Right lung (tissue), 5 donors: ENCODE data around the gene STRAP. TPM values are rescaled to one million over a fixed set of nuclear protein-coding genes. Genes with fewer than 3 reads are reported as not detected.
"Not testable (repeated sequence)": the region's sequence is repeated elsewhere in the genome, so short reads cannot be mapped to it uniquely, and the experiment has no call there.

Experiments
- DNase-seq, 2 donors: peaks; one replicate each; pipeline ENCODE4 v3.0.0-alpha.2; 2013
- polyA plus RNA-seq, 5 donors: library from polyadenylated mRNA; unstranded; fragments of 120-200 nt; gene quantifications; one replicate each; pipeline versions ENCODE4 v1.2.1 to v1.2.3, GENCODE V29; 2013; ENCODE audit warnings: inconsistent platforms in 1 of 5, low replicate concordance in 1 of 5; ENCODE audit not compliant: insufficient read length in 5 of 5, insufficient read depth in 1 of 5

Gene STRAP
- polyA plus RNA-seq, 5 donors: 125 to 146 (median 131) TPM

DNA sequence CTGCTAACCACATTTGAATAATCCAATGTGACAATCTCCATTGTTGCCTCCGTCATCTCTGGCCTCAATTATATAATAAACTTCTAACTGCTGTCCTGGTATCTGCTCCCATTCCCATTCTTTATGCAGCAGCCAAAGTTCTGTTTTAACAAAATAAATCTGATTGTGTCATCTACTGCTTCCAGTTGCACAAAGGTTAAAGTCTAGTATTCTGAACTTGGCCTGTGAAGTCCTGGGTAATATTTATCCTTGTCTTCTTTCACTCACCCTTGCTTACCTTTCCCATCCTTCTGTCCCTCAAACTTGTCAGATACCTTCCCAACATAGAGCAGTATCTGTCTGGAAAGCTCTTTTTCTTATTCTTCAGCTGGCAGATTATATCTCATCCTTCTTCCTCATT, 19.3 kb upstream of the STRAP start:
- no peak for DNase-seq

DNA sequence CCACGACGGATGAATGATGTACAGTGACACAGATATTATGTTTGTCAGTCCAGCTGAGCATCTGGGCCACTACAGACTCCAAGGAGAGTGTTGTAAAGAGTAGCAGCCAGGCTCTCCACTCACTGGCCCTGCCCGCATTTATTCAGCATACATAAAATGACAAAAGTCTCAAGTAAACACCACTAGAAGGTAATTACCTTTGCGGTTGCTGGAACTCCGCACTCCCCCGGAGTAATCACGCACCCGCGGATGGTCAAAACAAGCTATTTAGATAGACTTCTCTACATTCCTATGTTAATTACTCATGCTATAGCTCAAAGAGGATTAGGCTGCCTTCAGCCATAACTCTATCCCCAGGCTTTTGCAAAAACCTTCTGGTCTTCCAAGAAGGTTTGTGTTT, 18.8 kb upstream of the STRAP start:
- no peak for DNase-seq

DNA sequence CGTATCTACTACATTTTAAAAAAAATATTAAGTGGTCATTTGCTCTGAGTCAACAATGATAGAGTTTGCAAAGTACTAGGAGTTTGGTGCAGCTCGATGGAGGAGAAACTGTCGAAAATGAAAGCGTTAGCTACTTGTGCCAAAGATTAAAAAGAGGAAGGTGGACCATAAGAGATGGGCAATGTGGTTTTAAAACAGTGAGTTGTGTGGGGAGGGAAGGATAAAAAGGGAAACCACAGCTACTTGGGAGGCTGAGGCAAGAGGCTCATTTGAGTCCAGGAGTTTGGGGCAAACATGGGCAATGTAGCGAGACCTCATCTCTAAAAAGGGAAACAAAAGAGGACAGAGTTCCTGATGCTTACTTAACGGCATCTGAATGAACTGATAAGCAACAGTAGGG, 18.2 kb upstream of the STRAP start:
- no peak for DNase-seq

DNA sequence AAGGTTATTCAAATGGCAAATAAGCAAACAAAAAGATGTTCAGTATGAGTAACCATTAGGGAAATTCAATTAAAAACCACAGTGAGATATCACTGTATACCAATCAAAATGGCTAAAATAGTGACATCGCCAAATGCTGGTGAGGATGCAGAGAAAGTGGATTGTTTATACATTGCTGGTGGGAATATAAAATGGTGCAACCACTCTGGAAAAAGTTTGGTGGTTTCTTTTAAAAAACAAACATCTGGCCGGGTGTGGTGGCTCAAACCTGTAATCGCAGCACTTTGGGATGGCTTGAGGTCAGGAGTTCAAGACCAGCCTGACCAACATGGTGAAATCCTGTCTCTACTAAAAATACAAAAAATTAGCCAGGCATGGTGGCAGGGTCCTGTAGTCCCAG, 14.0 kb upstream of the STRAP start:
- DNase-seq: no peak

DNA sequence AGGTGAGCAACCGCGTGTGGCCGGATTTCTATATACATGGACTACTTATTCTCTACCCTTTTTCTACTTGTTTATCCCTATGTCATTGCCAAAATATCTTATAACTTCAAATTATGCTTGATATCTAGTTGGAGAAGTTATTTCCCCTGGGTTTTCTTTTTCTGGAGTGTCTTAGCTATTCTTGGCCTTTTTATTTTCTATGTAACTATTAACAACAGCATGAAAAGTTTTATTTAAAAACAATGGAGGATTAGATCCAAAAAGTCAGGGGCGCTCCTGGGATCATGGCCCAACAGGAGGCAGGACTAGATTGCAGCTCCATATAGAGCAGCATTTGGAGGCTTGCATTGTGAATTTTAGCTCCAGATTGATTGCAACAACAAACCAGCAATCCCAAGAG, 8.6 kb upstream of the STRAP start:
- no peak for DNase-seq

DNA sequence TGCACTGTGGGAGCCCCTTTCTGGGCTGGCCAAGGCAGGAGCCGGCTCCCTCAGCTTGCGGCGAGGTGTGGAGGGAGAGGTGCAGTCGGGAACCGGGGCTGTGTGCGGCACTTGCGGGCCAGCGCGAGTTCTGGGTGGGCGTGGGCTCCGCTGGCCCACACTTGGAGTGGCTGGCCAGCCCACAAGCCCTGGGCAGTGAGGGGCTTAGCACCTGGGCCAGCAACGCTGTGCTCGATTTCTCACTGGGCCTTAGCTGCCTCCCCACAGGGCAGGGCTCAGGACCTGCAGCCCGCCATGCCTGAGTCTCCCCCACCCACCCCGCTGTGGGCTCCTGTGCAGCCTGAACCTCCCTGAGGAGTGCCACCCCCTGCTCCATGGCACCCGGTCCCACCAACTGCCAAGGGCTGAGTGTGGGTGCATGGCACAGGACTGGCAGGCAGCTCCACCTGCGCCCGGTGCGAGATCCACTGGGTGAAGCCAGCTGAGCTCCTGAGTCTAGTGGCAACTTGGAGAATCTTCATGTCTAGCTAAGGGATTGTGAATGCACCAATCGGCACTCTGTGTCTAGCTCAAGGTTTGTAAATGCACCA, 7.5 kb upstream of the STRAP start:
- not testable (repeated sequence) for DNase-seq

DNA sequence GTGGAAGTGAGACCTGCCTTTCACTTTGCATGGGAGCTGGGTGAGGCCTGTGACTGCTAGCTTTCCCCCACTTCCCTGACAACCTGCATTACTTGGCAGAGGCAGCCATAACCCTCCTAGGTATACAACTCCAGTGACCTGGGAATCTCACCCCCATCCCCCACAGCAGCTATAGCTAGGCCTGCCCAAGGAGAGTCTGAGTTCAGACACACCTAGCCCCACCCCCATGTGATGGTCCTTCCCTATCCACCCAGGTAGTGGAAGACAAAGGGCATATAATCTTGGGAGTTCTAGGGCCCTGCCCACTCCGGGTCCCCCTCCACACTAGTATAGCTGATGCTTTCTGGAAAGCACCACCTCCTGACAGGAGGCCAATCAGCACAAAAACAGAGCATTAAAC, 6.3 kb upstream of the STRAP start:
- DNase-seq: no peak

DNA sequence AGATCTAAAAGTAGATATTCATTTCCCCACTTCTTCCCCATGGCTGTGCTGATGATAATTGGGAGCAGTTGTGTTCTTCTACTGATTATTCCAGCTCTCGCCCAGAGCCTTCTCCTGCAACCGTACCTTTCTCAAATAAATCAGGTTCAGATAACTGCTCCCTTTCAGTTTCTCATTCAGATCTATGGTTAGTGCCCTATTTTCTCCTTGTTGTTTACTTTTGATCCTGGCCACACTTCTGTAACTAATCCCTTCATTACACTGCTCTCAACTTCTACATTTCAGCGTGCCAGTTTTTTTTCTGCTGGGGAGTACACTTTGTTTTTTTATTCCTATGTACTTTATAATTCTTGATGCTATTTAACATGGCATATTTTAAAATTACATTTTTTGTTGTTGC, 2.8 kb upstream of the STRAP start:
- no peak for DNase-seq

DNA sequence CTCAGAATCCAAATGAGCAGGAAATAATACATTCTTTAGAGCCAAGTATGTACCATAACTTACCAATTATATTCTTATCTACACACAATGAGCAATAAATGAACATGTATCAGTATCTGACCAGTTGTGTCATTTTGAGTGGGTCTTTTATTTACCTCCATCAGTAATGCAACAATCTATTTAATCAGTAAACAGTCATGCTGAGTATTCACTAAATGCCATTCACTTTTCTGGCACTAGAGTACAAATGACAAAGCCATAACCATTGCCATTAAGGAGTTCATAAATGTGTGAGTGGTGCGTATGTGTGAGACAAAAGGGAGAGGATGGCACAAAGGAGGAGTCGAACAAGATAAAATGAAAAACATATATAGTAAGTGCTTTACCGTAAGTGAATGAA, 1.5 kb upstream of the STRAP start:
- no peak for DNase-seq

DNA sequence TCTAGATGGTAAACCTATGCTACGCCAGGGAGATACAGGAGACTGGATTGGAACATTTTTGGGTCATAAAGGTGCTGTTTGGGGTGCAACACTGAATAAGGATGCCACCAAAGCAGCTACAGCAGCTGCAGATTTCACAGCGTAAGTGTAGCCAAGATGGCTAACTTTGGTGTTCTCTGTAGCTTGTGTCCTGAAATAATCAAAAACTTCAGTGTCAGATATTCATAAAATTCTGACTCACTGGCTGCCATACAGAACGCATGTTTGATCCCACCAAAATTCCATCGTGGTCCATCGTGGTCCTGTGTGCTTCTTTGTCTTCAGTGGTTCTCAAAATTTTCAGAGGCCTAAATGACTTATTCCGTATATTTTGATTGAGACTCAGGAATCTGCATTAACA, 1.3 kb downstream of the STRAP start:
- no peak for DNase-seq

DNA sequence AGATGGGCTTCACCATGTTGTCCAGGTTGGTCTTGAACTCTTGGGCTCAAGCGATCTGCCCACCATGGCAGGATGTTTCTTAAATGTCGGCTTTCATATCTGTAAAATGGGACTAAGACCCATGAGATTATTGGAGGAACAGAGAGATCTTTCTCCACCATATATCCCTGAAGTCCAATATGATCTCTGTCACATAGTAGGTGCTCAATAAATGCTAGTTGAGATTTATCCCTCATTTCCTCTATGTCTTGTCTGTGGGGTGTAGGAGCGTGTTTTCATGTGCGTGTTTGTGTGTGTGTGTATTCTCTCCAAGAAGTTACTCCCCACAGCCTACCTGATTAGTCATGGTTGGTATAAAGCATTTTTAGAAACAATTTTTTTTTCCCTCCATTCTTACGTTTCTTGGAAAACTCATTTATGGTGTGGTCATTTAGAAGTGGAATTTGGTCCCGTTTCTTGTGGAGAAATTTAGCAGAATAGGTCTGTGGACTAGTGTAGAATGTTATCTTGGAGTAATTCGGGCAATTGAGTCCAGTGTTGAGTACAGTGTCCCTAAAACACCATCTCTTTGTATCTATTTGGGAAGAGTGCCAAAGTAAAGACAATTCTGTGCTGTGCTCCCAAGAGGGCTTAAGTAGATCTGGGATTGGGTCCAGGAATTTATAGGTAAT, 4.3 kb downstream of the STRAP start:
- DNase-seq: no peak

DNA sequence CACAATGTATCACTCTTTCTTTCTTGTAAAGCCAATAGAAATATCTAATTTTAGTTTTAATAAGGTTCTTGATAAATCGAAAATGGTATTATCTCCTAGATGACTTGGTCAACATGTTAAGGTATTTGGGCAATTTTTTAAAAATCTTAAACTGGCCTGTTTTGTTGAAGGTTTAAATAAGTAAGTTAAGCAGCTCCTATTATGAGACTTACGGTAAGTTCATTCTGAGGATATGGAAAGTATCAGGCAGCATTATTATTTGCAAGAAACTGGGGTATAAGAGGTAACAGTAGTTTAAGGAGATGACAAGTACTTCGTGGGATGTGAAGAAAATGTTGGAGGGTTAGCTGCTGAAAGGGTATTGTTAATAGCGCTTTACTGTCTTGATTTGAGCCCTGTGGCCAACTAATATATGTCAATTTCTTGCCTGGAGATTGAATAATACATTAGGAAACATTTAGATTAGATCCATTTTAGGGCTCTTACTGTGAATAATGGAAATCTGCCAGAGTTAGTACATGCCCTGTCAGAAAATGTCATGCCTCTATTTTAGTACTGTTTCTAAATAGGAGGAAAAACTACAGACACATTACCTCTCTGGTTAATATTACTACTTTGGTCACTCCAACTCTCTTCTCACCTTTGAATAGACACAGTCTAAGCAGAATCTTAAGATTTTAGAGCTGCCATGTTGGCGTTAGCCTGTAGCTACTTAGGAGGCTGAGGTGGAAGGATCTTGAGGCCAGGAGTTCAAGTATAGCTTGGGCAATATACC, 5.0 kb downstream of the STRAP start:
- no peak for DNase-seq

DNA sequence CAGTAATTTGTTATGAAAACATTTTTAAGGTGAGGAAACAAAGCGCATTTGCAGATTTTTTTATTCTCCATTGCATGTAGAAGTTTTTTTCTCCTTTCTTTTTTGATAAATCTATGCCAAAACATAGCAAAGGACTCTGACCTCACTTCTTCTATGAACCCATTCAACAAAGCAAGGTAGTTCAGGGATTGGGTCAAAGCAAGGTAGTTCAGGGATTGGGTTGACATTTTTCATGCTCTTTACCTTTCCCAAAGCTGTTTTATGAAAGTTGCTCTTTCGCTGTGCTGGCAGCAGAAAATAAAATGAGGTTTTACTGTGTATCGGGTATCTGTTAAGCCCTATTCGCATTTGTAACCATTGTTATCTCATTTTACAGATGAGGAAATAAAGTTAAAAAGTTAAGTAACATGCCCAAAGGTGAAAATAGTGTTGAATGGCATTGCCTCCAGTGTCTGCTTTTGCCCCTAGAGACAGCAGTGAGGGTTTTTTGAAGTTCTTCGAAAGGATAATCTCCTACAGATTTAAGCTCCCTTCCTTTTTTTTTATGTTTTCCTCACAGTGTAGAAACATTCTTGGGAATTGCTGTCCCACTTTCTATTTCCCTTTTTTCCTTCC, 10.6 kb downstream of the STRAP start:
- DNase-seq: no peak

DNA sequence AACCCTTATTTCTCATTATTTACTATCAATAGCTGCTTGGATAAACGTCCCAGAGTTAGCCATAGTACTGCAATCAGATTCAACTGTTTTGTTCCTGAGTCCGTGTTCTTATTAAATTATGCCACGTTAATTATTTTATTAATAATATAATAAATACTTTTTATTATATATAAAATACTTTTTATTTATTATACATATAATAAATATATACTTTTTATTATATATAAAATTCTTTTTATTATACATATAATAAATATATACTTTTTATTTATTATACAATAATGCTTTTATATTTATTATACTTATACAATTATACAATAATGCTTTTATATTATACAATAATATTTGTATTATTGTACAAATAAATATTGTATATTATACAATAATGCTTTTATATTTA, 11.1 kb downstream of the STRAP start:
- no peak for DNase-seq

DNA sequence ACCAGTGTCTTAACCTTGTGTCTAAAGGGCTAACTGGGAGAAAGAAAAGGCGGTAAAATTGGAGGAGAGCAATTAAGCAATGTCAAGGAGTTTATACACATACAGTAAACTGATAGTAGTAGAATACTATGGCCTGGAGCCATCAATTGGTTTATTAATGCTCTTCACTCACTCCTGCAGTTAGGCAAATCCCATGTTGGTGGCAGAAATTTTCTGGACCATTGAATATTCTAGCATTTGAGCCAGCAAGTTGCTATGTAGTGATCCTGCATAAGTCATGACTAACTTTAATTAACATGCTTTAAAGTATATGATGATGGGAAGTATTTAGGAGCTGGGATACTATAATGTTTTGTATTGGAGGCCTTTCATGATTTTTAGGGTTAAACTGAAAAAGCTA, 14.7 kb downstream of the STRAP start:
- no peak for DNase-seq

DNA sequence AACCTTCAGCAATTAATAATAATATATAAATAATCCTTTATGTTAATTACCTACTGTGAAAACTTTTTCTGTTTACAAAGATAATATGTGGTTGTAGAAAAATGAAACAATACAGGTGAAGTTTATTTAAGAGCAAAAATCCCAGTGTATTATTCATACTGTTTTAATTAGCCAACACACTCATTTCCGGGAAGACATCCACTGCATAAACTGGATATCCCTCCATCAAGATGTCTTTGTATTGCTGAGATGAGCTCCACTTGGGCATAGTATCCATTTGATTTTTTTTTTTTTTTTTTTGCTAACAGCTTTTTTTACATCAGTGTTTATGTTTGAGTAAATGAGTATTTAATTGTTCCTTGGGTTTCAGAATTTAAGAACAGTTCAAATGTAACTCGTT, 15.2 kb downstream of the STRAP start:
- no peak for DNase-seq

DNA sequence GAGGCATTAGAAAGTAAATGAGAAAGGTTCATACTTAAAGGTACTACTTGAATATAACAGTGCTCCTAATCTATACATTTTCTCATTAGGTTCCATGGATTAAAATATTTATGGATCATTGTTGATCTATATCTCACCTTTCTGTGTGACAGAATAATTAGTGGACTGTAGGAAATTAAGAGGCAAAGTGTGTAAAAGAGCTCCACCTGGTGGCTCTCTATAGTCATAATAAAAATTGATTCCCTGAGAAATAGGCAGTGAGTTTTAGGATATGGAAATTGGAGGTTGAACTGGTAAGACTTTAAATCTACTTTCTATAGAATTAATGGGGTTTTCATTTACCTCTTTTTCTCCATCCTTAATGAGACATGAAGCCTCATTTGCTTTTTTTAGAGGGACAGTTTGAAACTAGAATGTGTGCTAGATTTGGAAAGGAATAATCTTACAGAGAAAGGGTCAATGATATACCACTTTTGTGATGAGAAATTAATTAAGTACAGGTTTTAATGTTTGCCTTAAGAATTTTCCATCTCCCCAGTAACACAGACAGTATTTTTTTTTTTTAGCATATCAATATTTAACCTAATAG, 17.2 kb downstream of the STRAP start:
- DNase-seq: no peak

DNA sequence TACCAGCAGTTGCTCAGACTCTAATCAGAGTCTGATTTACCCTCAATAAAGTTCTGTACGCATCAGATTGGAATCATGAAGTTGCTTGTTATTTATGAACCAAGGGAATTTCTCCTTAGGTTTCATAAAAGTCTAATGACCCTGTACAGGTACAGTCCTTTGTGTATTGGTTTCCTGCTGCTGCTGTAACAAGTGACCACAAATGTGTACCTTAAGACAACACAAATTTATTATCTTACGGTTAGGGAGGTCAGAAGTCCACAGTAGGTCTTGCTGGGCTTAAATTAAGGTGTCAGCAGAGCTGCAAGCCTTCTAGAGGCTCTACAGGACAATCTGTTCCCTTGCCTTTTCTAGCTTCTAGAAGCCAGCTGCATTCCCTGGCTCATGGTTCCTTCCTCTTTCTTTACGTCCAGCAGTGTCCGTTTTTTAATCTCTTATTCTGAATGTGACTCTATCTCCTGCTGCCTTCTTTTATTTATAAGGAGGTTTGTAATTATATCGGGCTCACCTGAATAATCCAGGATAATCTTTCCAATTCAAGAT, 22.3 kb downstream of the STRAP start:
- no peak for DNase-seq

DNA sequence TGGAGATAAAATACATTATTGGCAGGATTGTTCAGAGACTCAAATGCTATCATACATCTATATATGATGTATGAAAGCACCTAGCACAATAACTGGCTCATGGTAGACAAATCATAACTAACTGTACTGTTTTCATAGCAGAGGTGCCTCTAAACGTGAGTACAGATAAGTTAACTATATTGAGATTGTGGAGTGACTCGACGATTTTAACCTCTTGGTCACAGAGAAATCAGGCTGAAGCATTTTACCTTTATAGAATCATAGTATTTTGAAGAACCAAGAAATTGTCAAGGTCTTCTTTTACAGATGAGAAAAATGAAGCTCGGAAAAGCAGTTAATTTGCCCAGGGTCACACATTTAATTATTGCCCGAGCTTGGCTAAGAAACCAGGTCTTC, 28.3 kb downstream of the STRAP start:
- DNase-seq: no peak

DNA sequence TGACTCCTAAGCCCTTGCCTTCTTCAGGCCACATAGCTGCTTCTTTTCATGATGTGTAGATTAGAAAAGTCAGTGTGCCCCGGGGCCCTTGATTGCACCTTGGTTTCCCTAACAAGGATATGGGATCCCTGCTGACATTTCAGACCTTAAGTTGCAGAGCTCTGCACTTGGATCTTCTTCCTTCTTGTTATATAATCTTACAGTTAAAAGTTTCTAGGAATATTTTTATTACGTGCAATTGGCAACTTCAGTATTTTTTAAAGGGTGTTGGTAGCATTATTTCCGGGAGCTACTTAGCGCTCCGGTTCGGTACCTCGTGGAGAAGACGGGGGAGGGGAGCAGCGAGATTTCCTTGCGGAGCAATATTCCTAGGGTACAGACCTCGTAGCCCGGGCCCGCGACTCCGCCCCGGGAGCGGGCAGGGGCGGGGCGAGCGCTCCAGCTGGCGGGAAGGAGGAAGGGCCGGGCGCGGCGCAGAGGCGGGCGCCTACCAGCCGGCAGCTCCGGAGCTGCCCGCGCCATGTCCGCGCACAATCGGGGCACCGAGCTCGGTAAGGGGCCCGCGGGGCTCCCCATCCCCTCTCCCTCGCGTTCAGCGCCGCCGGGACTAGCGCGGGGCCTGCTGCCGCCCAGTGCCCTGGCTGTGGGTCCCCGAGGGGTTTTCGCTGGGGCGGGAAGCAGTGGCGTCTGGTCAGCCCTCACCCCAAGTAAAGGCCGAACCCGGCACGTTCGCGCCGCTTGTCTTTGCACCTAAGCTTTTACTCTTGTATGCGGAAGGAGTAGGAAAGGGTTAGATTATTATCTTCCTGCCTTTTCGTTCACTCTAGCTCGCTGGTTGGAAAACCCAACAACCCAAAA, 28.9 kb downstream of the STRAP start, which contains the start of gene DERA:
TSS of gene DERA (plus strand) at position 469 of the 858 bp plus-strand sequence. CDS start at position 521, 52 bp downstream.
- peak; percentile 69 to 75 for DNase-seq

DNA sequence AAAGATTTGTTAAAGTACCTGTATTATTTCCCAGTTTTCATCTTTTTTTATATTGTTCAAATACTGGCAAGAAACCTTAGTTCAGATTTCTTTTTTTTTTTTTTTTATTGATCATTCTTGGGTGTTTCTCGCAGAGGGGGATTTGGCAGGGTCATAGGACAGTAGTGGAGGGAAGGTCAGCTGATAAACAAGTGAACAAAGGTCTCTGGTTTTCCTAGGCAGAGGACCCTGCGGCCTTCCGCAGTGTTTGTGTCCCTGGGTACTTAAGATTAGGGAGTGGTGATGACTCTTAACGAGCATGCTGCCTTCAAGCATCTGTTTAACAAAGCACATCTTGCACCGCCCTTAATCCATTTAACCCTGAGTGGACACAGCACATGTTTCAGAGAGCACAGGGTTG, 29.7 kb downstream of the STRAP start:
- DNase-seq: not testable (repeated sequence)
